SK-N-DZ (cell line): ENCODE data around the gene PTGES3L.
"Not testable (repeated sequence)": the region's sequence is repeated elsewhere in the genome, so short reads cannot be mapped to it uniquely, and the experiment has no call there.

Experiments
- DNase-seq: peaks from one replicate; pipeline ENCODE4 v3.0.0-alpha.2; 2015; ENCODE audit warnings: low spot score
- small RNA-seq, 2 experiments: library from RNA; depleted of rRNA; stranded (forward); fragments of <200 nt; gene quantifications; one replicate each; pipeline ENCODE3, GENCODE V24; 2014

The PTGES3L gene

DNA sequence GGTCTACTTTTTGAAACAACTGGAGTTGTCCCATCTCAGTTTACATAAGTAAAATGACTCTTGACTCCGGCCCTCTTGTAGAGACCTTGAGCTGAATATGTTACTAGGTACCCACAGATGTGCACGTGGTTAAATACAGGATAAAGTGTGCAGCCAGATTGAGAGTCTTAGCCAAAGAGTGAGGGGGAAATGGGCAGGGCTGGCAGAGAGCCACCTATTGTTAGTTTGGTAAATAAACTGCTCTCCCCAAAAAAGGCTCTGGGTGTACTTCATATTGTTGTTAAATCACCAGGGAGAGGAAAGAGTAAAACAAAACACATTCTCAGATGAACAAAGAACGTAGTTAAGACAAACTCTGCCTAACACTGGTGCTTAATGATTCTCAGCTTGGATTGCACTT is 59.0 kb downstream of the PTGES3L start:
- DNase-seq = no peak

DNA sequence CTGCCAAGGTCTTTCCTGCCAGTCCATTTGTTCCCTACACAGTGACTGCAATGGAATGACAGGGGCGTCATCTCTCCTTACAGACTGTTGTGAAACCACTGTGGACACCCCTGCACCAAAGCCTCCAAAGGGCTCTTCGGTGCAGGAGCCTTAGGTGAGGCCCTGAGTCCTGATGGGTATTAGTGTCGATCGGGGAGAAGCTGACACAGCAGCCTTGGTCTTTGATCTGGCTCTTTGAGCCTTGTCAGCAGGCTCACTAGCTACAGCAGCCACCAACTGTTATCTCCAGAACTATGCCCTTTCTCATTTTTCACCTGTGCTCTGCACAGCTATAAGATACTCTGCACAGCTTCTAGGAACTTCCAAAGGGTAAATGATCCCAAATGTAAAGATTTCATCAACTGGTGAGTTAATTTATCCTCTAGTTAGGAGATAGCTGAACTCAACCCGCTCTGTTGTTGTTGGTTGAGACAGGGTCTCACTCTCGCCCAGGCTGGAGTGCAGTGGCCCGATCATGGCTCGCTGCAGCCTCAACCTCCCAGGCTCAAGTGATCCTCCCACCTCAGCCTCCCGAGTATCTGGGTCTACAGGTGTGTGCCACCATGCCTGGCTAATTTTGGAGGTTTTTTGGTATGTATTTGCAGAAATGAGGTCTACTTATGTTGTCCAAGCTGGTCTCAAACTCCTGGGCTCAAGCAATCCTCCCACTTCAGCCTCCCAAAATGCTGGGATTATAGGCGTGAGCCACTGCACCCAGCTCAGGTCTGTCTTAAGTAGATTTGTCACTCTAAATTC is 59.6 kb downstream of the PTGES3L start:
- DNase-seq = no peak

DNA sequence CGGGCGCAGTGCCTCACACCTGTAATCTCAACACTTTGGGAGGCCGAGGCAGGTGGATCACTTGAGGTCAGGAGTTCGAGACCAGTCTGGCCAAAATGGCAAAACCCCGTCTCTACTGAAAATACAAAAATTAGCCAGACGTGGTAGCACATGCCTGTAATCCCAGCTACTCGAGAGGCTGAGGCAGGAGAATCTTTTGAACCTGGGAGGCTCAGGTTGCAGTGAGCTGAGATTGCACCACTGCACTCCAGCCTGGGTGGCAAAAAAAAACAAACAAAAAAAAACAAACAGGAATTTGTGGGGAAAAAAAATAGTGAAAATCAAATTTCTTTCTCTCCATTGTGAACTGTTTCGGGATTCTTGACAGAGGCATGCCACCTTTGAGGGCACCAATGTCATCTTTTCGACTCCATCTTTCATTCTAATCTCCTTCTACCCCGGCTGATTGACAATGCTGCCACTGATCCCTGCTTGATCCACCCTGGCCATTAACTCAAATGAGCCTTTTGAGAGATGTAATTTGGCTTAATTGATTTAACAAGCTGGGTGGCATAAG is 60.3 kb downstream of the PTGES3L start:
- not testable (repeated sequence) for DNase-seq

DNA sequence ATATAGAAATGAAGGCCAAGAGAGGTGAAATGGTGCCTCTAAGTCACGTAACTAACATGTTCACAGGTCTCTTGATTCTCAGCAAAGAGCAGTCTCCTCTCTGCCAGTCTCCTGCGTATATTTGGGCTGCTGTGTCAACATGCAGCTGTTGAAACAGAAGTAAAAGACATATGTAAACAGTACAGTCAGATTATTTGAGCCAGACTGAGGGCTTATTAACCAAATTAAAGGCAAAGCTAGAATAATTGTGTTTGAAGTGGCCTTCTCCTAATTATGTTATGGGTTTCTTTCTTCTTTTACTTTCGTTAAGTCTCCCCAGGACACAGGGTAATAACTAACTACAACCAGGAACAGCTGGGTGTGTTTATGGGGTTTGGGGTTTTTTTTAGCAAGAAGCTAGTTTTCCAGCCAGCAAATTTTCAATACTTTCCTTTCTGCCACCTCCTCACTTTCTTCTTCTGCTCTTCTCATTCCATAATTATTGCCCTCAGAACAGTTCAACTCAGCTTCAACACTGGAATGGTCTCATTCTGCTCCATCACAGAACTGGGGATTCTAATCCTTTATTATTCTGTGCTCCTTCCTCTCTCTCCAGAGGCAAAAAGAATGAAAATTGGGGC is 60.9 kb downstream of the PTGES3L start:
- no peak for DNase-seq

Small RNAs within 50 kb of the gene (small RNA-seq; reads per million reads assigned to genes)
- gene AARSD1 (0.03 to 0.09 reads per million in 2 experiments), gene RF00561 (0 reads per million in 2 experiments)
